ENCODE data around the gene PERCC1. TPM values are rescaled to one million over a fixed set of nuclear protein-coding genes. Genes with fewer than 3 reads are reported as not detected.

PERCC1 gene
- total RNA-seq, 1 donor from 2014 or later, result not detected

DNA sequence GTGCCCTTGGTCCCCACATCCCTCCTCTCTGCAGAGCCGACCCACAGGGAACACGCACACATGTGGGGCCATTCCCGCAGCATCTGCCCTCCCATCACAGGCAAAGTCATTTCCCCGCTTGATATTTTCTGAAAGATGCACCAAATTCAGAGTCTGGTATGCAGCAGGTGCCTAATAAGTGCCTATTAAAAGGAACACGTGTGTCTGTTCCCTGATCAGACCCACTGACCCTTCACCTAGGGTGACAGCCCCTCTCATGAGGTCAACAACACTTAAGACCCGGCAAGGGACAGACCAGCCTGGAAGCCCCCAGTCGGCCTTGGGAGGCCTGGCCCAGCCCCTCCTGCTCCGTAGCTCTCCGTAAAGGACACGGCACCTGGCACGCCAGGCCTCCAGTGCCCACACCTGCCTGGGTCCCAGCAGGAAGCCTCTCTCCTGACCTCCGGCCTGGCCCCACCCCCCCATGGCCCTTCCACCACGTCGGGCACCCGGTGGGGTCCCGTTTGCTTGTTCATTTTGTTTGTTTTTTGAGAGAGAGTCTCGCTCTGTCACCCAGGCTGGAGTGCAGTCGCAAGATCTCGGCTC, 36.4 kb upstream of the PERCC1 start:
- H3K27me3 ChIP-seq, result no peaks in the 10 kb centered on the region
- H3K79me2 ChIP-seq (ENCODE audit: low read depth), result no peaks in the 10 kb centered on the region
- H3K9me3 ChIP-seq (ENCODE audit: low read depth), result no peaks in the 10 kb centered on the region
- no peaks in the 10 kb centered on the region for H3K9me3 Mint-ChIP-seq
- no peaks in the 10 kb centered on the region for H3K36me3 ChIP-seq
- DNase-seq (ENCODE audit: low spot score), result no peak
- H3K4me3 ChIP-seq, result no peak overlapping the region
- H3K9ac ChIP-seq, result no peak overlapping the region
- H3K4me1 Mint-ChIP-seq, result no peaks in the 10 kb centered on the region
- H3F3A ChIP-seq (ENCODE audit: low read depth), result no peaks in the 10 kb centered on the region
- no peak overlapping the region for H3K27ac ChIP-seq
- no peak overlapping the region for H2AFZ ChIP-seq (replicated peaks)
- peaks cover 9% of the 10 kb centered on the region for H3K36me3 Mint-ChIP-seq
- H3K4me3 Mint-ChIP-seq, result no peak overlapping the region
- no peaks in the 10 kb centered on the region for H4K20me1 ChIP-seq (ENCODE audit: low read depth)
- TF ChIP-seq EZH2 (IDR thresholded peaks at IDR 0.05) (no peak), EZH2phosphoT487 (IDR thresholded peaks at IDR 0.05) (no peak)
- TF ChIP-seq, protein P1, sequence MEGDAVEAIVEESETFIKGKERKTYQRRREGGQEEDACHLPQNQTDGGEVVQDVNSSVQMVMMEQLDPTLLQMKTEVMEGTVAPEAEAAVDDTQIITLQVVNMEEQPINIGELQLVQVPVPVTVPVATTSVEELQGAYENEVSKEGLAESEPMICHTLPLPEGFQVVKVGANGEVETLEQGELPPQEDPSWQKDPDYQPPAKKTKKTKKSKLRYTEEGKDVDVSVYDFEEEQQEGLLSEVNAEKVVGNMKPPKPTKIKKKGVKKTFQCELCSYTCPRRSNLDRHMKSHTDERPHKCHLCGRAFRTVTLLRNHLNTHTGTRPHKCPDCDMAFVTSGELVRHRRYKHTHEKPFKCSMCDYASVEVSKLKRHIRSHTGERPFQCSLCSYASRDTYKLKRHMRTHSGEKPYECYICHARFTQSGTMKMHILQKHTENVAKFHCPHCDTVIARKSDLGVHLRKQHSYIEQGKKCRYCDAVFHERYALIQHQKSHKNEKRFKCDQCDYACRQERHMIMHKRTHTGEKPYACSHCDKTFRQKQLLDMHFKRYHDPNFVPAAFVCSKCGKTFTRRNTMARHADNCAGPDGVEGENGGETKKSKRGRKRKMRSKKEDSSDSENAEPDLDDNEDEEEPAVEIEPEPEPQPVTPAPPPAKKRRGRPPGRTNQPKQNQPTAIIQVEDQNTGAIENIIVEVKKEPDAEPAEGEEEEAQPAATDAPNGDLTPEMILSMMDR (IDR thresholded peaks at IDR 0.05), result no peak
- no peaks in the 10 kb centered on the region for H3K27me3 Mint-ChIP-seq (ENCODE audit: insufficient read depth, low read depth)
- H3K4me2 ChIP-seq, result no peak overlapping the region
- no peak overlapping the region for H3K27ac Mint-ChIP-seq
- no peaks in the 10 kb centered on the region for H3K4me1 ChIP-seq

DNA sequence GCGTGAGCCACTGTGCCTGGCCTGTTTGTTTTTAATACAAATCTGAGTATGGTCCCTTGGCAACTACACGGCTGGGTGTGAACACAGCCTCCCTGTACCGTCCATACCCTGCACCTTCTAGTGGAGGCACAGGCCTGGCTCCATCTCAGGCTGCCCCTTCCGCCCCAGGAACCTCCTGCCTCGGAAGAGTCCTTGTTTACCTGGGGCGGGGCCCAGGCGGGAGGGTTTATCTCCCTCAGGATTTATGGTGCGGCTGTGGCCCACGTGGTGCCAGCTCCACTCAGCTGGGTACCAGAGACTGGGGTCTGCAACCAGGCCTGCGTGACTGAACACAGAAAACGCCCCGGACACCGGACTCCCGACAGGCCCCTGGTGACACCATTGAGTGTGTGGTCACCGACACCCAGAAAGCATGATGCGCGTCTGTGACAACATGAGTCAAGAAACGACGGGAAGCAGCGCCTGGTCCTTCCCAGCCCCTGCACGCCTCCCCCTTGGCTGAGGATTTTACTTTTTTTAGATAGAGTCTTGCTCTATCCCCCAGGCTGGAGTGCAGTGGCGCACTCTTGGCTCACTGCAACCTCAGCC, 35.3 kb upstream of the PERCC1 start:
- no peaks in the 10 kb centered on the region for H3K4me1 Mint-ChIP-seq
- no peaks in the 10 kb centered on the region for H3K9me3 Mint-ChIP-seq
- Histone ChIP-seq H3K27me3 (no peaks in the 10 kb centered on the region), H2AFZ (replicated peaks) (no peak overlapping the region), H3F3A (ENCODE audit: low read depth) (no peaks in the 10 kb centered on the region), H3K4me3 (no peak overlapping the region), H3K27ac (no peak overlapping the region), H3K36me3 (no peaks in the 10 kb centered on the region), H3K9ac (no peak overlapping the region), H3K9me3 (ENCODE audit: low read depth) (no peaks in the 10 kb centered on the region), H3K79me2 (ENCODE audit: low read depth) (no peaks in the 10 kb centered on the region), H3K4me2 (no peak overlapping the region), H4K20me1 (ENCODE audit: low read depth) (no peaks in the 10 kb centered on the region), H3K4me1 (no peaks in the 10 kb centered on the region)
- TF ChIP-seq EZH2phosphoT487 (IDR thresholded peaks at IDR 0.05) (no peak), EZH2 (IDR thresholded peaks at IDR 0.05) (no peak)
- TF ChIP-seq, protein P1 (IDR thresholded peaks at IDR 0.05), result no peak
- no peak for DNase-seq (ENCODE audit: low spot score)
- H3K4me3 Mint-ChIP-seq, result no peak overlapping the region
- no peaks in the 10 kb centered on the region for H3K27me3 Mint-ChIP-seq (ENCODE audit: insufficient read depth, low read depth)
- H3K36me3 Mint-ChIP-seq, result peaks cover 5% of the 10 kb centered on the region
- no peak overlapping the region for H3K27ac Mint-ChIP-seq

- no peak overlapping the region for H3K9ac ChIP-seq
- no peak overlapping the region for H3K4me3 ChIP-seq
- no peak overlapping the region for H3K4me3 Mint-ChIP-seq
- no peaks in the 10 kb centered on the region for H3K36me3 ChIP-seq
- H4K20me1 ChIP-seq (ENCODE audit: low read depth), result no peaks in the 10 kb centered on the region
- H3K27ac Mint-ChIP-seq, result no peak overlapping the region
- H3K4me1 ChIP-seq, result no peaks in the 10 kb centered on the region
- H3K27me3 ChIP-seq, result no peaks in the 10 kb centered on the region
- no peak overlapping the region for H3K27ac ChIP-seq
- H3F3A ChIP-seq (ENCODE audit: low read depth), result no peaks in the 10 kb centered on the region
- no peak for DNase-seq (ENCODE audit: low spot score)
- peaks cover 2% of the 10 kb centered on the region for H3K27me3 Mint-ChIP-seq (ENCODE audit: insufficient read depth, low read depth)
- H3K9me3 ChIP-seq (ENCODE audit: low read depth), result no peaks in the 10 kb centered on the region
- TF ChIP-seq EZH2 (IDR thresholded peaks at IDR 0.05), result no peak
- H3K9me3 Mint-ChIP-seq, result no peaks in the 10 kb centered on the region
- H3K79me2 ChIP-seq (ENCODE audit: low read depth), result no peaks in the 10 kb centered on the region
- H3K36me3 Mint-ChIP-seq, result peaks cover 2% of the 10 kb centered on the region
- H3K4me1 Mint-ChIP-seq, result no peaks in the 10 kb centered on the region
- no peak overlapping the region for H2AFZ ChIP-seq (replicated peaks)
- H3K4me2 ChIP-seq, result no peak overlapping the region
Observed at GRCh38 chr16:1397779-1398178, 33.1 kb upstream of the PERCC1 start.

DNA sequence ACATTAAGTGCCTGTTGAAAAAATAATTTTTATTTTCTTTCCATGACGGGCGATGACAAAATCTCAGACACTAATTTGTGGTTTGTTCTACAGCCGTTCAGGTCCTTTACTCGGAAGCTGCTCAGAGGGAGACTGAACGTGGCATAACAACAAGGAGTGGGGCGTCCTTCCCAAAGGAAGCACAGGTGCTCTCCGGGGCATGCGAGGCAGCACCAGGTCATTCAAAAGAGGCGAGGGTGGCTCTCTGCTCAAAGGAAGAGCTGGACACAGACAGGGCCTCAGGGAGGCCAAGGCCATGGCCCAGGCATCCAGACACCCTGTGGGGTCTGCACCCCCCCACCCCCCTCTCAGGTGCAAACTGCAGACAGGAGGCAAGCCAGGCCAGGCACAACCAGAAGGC, 32.5 kb upstream of the PERCC1 start:
- Histone ChIP-seq H3K9me3 (ENCODE audit: low read depth) (no peaks in the 10 kb centered on the region), H3K27ac (no peak overlapping the region), H3K4me2 (no peak overlapping the region), H3K9ac (no peak overlapping the region), H3K4me1 (no peaks in the 10 kb centered on the region), H2AFZ (replicated peaks) (no peak overlapping the region), H3F3A (ENCODE audit: low read depth) (no peaks in the 10 kb centered on the region), H3K36me3 (no peaks in the 10 kb centered on the region), H4K20me1 (ENCODE audit: low read depth) (no peaks in the 10 kb centered on the region), H3K79me2 (ENCODE audit: low read depth) (no peaks in the 10 kb centered on the region), H3K27me3 (no peaks in the 10 kb centered on the region), H3K4me3 (no peak overlapping the region)
- no peak overlapping the region for H3K4me3 Mint-ChIP-seq
- peaks cover 3% of the 10 kb centered on the region for H3K36me3 Mint-ChIP-seq
- DNase-seq (ENCODE audit: low spot score), result no peak
- TF ChIP-seq EZH2phosphoT487 (IDR thresholded peaks at IDR 0.05), result no peak
- TF ChIP-seq, protein P1 (IDR thresholded peaks at IDR 0.05), result no peak
- TF ChIP-seq EZH2 (IDR thresholded peaks at IDR 0.05), result no peak
- H3K27me3 Mint-ChIP-seq (ENCODE audit: insufficient read depth, low read depth), result peaks cover 5% of the 10 kb centered on the region
- no peak overlapping the region for H3K27ac Mint-ChIP-seq
- no peaks in the 10 kb centered on the region for H3K9me3 Mint-ChIP-seq
- H3K4me1 Mint-ChIP-seq, result no peaks in the 10 kb centered on the region
